Endothelial cell of umbilical vein (primary cell): Measurements from ENCODE around the gene MUC5AC. TPM values are rescaled to one million over a fixed set of nuclear protein-coding genes. Genes with fewer than 3 reads are reported as not detected.

Experiments used
- BruUV-seq: library from RNA; stranded (reverse); fragments of 400-500 nt; replicated peaks from 2 replicates; lab custom pipeline; 2021; lab: Mats Ljungman, UMichigan
- CTCF ChIA-PET: fragments of 300-600, 350-600 bp; sonication (Branson Sonifier 250); formaldehyde crosslinking; loops from one replicate; lab custom pipeline; 2021; ENCODE audit warnings: antibody characterized with exemption, inconsistent platforms; lab: Charles Lee
- POLR2A ChIA-PET: fragments of 300-600, 350-600 bp; sonication (Branson Sonifier 250); formaldehyde crosslinking; loops from one replicate; lab custom pipeline; 2021; ENCODE audit warnings: antibody characterized with exemption, inconsistent platforms; lab: Charles Lee
- DNase-seq: peaks from one replicate; pipeline ENCODE4 v3.0.0-alpha.2; 2011; ENCODE audit warnings: low read depth, low spot score
- FAIRE-seq: peaks from 2 replicates; lab custom pipeline; 2011; peaks lifted over from hg19 to GRCh38; lab: Jason Lieb, UNC
- H2AFZ ChIP-seq: 2 replicates; pipeline ENCODE4 v1.6.0; 2012; ENCODE audit warnings: low read depth, low read length, control low read depth, inconsistent platforms
- H3K27ac ChIP-seq: 2 replicates; pipeline ENCODE4 v1.5.1; 2011; ENCODE audit warnings: low read depth, mild to moderate bottlenecking, control low read depth, low read length, moderate library complexity; ENCODE audit not compliant: insufficient read depth
- H3K27me3 ChIP-seq, 2 experiments: 2 replicates each; pipeline versions ENCODE4 v1.6.0 to v1.6.1; 2011; ENCODE audit warnings: low read length in 2 of 2, mixed read lengths in 1 of 2; ENCODE audit not compliant: control insufficient read depth in 2 of 2, insufficient read depth in 2 of 2
- H3K36me3 ChIP-seq, 2 experiments: 2 replicates in 1 of 2; 3 replicates in 1 of 2; pipeline ENCODE4 v1.5.1; 2011; ENCODE audit warnings: low read length in 2 of 2, mild to moderate bottlenecking in 1 of 2, moderate library complexity in 1 of 2; ENCODE audit not compliant: control insufficient read depth in 2 of 2, insufficient read depth in 2 of 2; ENCODE audit errors: extremely low read depth in 1 of 2
- H3K4me1 ChIP-seq: 3 replicates; pipeline ENCODE4 v1.5.1; 2011; ENCODE audit warnings: mild to moderate bottlenecking, low read length; ENCODE audit not compliant: control insufficient read depth, insufficient read depth; ENCODE audit errors: extremely low read depth
- H3K4me2 ChIP-seq: 2 replicates; pipeline ENCODE4 v1.6.1; 2011; ENCODE audit warnings: low read length, control low read depth, mixed read lengths; ENCODE audit not compliant: insufficient read depth
- H3K4me3 ChIP-seq, 3 experiments: fragments of 200-600 bp in 1 of 3; sonication (generic), shearing (Covaris generic) in 1 of 3; replicated peaks in 1 of 3; 2 replicates each; pipeline ENCODE4 v1.5.1; 2011 to 2016; ENCODE audit warnings: control low read depth in 3 of 3, low read length in 3 of 3, mild to moderate bottlenecking in 2 of 3, inconsistent platforms in 1 of 3, low read depth in 1 of 3, moderate library complexity in 1 of 3; ENCODE audit not compliant: insufficient read depth in 1 of 3
- H3K79me2 ChIP-seq: 2 replicates; pipeline ENCODE4 v1.6.0; 2012; ENCODE audit warnings: low read length, inconsistent platforms; ENCODE audit not compliant: control insufficient read depth, insufficient read depth
- H3K9ac ChIP-seq: replicated peaks from 2 replicates; pipeline ENCODE3; 2011; ENCODE audit warnings: low read length, control low read depth; ENCODE audit not compliant: insufficient read depth; ENCODE audit errors: extremely low read depth
- H3K9me1 ChIP-seq: replicated peaks from 3 replicates; pipeline ENCODE4 v1.6.0; 2011; ENCODE audit warnings: mild to moderate bottlenecking, low read length; ENCODE audit not compliant: control insufficient read depth, insufficient read depth; ENCODE audit errors: extremely low read depth
- H3K9me3 ChIP-seq: replicated peaks from 2 replicates; pipeline ENCODE4 v1.5.1; 2012; ENCODE audit warnings: low read length, inconsistent platforms; ENCODE audit not compliant: control insufficient read depth, insufficient read depth
- H4K20me1 ChIP-seq: replicated peaks from 2 replicates; pipeline ENCODE3; 2011; ENCODE audit warnings: mild to moderate bottlenecking, low read length; ENCODE audit not compliant: control insufficient read depth, insufficient read depth; ENCODE audit errors: extremely low read depth
- EZH2 ChIP-seq: IDR thresholded peaks from 2 replicates; pipeline ENCODE4 v1.6.1; 2012; ENCODE audit warnings: borderline replicate concordance, low read depth, mild to moderate bottlenecking, moderate library complexity, low read length, inconsistent platforms; ENCODE audit not compliant: severe bottlenecking
- FOS ChIP-seq: IDR thresholded peaks from 2 replicates; pipeline ENCODE4 v1.6.1; 2011; ENCODE audit warnings: mild to moderate bottlenecking, low read length, moderate library complexity, borderline replicate concordance; ENCODE audit not compliant: insufficient read depth
- GATA2 ChIP-seq: IDR thresholded peaks from 2 replicates; pipeline ENCODE4 v1.7.0; 2011; ENCODE audit warnings: low read depth, mild to moderate bottlenecking, moderate library complexity, mixed read lengths, low read length; ENCODE audit not compliant: insufficient read length, insufficient read depth
- JUN ChIP-seq: IDR thresholded peaks from 2 replicates; pipeline ENCODE4 v1.6.1; 2011; ENCODE audit warnings: borderline replicate concordance, low read depth; ENCODE audit not compliant: insufficient read length, insufficient read depth
- MYC ChIP-seq: IDR thresholded peaks from one replicate; pipeline ENCODE4 v1.6.1; 2011; ENCODE audit warnings: mild to moderate bottlenecking, low read depth, low read length
- POLR2A ChIP-seq: IDR thresholded peaks from 2 replicates; pipeline ENCODE4 v1.6.1; 2012; ENCODE audit warnings: low read depth, mild to moderate bottlenecking, control low read depth, low read length
- POLR2AphosphoS5 ChIP-seq: IDR thresholded peaks from 2 replicates; pipeline ENCODE4 v1.6.1; 2012; ENCODE audit warnings: low read depth, mild to moderate bottlenecking, control low read depth, low read length, moderate library complexity; ENCODE audit not compliant: insufficient read depth
- dilution Hi-C: fragments of 300-500 bp; cut with MboI; formaldehyde crosslinking; loops from one replicate; pipeline ENCODE4 v1.15.0; 2019; ENCODE audit warnings: low sequenced_read_pairs; ENCODE audit not compliant: extremely low pct_ligation_motif_present
- intact Hi-C: fragments of 100-400 bp; cut with micrococcal nuclease; formaldehyde crosslinking; loops from one replicate; pipeline ENCODE4 v1.10.0; 2022
- polyA plus RNA-seq, 4 experiments: library from polyadenylated mRNA; depleted of rRNA in 3 of 4; stranded (reverse) in 3 of 4; unstranded in 1 of 4; fragments of >200 nt; gene quantifications; 2 replicates each; pipeline versions ENCODE4 v1.2.1 to v1.2.3, GENCODE V29; 2011 to 2012; ENCODE audit warnings: missing spikeins in 1 of 4
- total RNA-seq: library from RNA; stranded (reverse); gene quantifications from 2 replicates; pipeline ENCODE4 v1.2.3, GENCODE V29; 2021
- TF ChIP-seq, protein P1 (sequence below): IDR thresholded peaks from 2 replicates; pipeline ENCODE4 v1.6.1; 2011; ENCODE audit not compliant: insufficient read depth, insufficient read length
- TF ChIP-seq, protein P2 (sequence below), 2 donors: IDR thresholded peaks; 1 replicate in 1 of 2; 2 replicates in 1 of 2; pipeline ENCODE4 v1.5.1; 2011; ENCODE audit warnings: low read length in 2 of 2, mild to moderate bottlenecking in 2 of 2, moderate library complexity in 2 of 2, control low read depth in 1 of 2, inconsistent platforms in 1 of 2, low read depth in 1 of 2; ENCODE audit not compliant: insufficient read depth in 1 of 2; ENCODE audit errors: extremely low read depth in 1 of 2

Gene MUC5AC
- total and polyA plus RNA-seq, 2 donors (not counting 3 experiments of a cell fraction or from before 2014, with no cell fraction given), result not detected

- Histone ChIP-seq H2AFZ (no peak overlapping the region), H3K4me3 (no peak overlapping the region), H3K27ac (no peak overlapping the region), H3K79me2 (no peaks in the 10 kb centered on the region), H3K4me2 (no peak overlapping the region), H3K9me1 (no peaks in the 10 kb centered on the region), H3K9me3 (no peaks in the 10 kb centered on the region), H4K20me1 (no peaks in the 10 kb centered on the region), H3K27me3 (no peaks in the 10 kb centered on the region), H3K9ac (no peak overlapping the region), H3K4me1 (no peaks in the 10 kb centered on the region), H3K36me3 (no peaks in the 10 kb centered on the region)
- TF ChIP-seq MYC, result no peak
- no peak for TF ChIP-seq FOS
- TF ChIP-seq POLR2AphosphoS5, result no peak
- TF ChIP-seq EZH2, result no peak
- TF ChIP-seq, protein P1, sequence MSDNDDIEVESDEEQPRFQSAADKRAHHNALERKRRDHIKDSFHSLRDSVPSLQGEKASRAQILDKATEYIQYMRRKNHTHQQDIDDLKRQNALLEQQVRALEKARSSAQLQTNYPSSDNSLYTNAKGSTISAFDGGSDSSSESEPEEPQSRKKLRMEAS, result no peak
- no peak for TF ChIP-seq POLR2A
- TF ChIP-seq, protein P2, sequence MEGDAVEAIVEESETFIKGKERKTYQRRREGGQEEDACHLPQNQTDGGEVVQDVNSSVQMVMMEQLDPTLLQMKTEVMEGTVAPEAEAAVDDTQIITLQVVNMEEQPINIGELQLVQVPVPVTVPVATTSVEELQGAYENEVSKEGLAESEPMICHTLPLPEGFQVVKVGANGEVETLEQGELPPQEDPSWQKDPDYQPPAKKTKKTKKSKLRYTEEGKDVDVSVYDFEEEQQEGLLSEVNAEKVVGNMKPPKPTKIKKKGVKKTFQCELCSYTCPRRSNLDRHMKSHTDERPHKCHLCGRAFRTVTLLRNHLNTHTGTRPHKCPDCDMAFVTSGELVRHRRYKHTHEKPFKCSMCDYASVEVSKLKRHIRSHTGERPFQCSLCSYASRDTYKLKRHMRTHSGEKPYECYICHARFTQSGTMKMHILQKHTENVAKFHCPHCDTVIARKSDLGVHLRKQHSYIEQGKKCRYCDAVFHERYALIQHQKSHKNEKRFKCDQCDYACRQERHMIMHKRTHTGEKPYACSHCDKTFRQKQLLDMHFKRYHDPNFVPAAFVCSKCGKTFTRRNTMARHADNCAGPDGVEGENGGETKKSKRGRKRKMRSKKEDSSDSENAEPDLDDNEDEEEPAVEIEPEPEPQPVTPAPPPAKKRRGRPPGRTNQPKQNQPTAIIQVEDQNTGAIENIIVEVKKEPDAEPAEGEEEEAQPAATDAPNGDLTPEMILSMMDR (IDR thresholded peaks at IDR 0.05; ENCODE audit: extremely low read depth in 1 of 2, insufficient read depth in 1 of 2, low read depth in 1 of 2, low read length in 2 of 2), result no peak
- no peak for TF ChIP-seq JUN
- no peak for TF ChIP-seq GATA2
- no TSS peak for BruUV-seq
- dilution Hi-C loops, result no loop called here
- ChIA-PET POLR2A (no interaction called here), CTCF (no interaction called here)
- DNase-seq (no peak), FAIRE-seq (no peak)
- intact Hi-C loops, result no loop called here
These were observed 38.1 kb downstream of the MUC5AC start for GRCh38 chr11:1195682-1196515.
